ENCODE measurements around the gene SLC66A1. TPM values are rescaled to one million over a fixed set of nuclear protein-coding genes. Genes with fewer than 3 reads are reported as not detected.

The SLC66A1 gene
- total and polyA plus RNA-seq, 3 experiments from 2014 or later, result 5.7 to 10.4 (median 8.6) TPM

GRCh38 chr1:19349999-19350398 lies 37.9 kb downstream of the SLC66A1 start:
- no peaks in the 10 kb centered on the region for H3K9me3 Mint-ChIP-seq

GRCh38 chr1:19350566-19350965 lies 38.4 kb downstream of the SLC66A1 start:
- no peak overlapping the region for H3K27ac ChIP-seq (ENCODE audit: low read depth, low read length)
- no peak for DNase-seq
- ChIA-PET CTCF (no interaction called here), POLR2A (interaction anchor here (0.7 kb wide), 1 partner anchor 157 kb away, joined by 3 read pairs; no protein-coding TSS in a partner anchor)
- H3K4me3 Mint-ChIP-seq, result no peak overlapping the region
- H3K4me1 ChIP-seq (ENCODE audit: insufficient read depth, low read length), result no peaks in the 10 kb centered on the region
- H3K36me3 ChIP-seq (ENCODE audit: insufficient read depth, low read length), result peaks cover 57% of the 10 kb centered on the region
- H3K4me3 ChIP-seq (ENCODE audit: low read length), result no peak overlapping the region
- H3K27ac Mint-ChIP-seq, result peak overlapping the region in 3 of 8 donors; percentile 5 to 70 (median 66)
- H3K27me3 ChIP-seq (ENCODE audit: insufficient read depth, low read length, poor library complexity, severe bottlenecking), result no peaks in the 10 kb centered on the region
- no peaks in the 10 kb centered on the region for H3K27me3 Mint-ChIP-seq
- no peaks in the 10 kb centered on the region for H3K9me3 Mint-ChIP-seq
- H3K9me3 ChIP-seq (ENCODE audit: low read length), result no peaks in the 10 kb centered on the region
- peaks cover under 1 to 5% (median 3%) of the 10 kb centered on the region in 3 donors for H3K4me1 Mint-ChIP-seq
- H3K36me3 Mint-ChIP-seq, result peaks cover 0 to 89% (median 11%) of the 10 kb centered on the region in 3 donors

More at GRCh38 chr1:19349999-19350398, 37.9 kb downstream of the SLC66A1 start:
- Mint-ChIP-seq H3K36me3 (peaks cover 0 to 88% (median 9%) of the 10 kb centered on the region in 3 donors), H3K4me1 (peaks cover 0 to 5% (median 3%) of the 10 kb centered on the region in 3 donors), H3K27me3 (no peaks in the 10 kb centered on the region), H3K4me3 (no peak overlapping the region), H3K27ac (peak overlapping the region in 1 of 8 donors; percentile 41)
- Histone ChIP-seq H3K4me3 (ENCODE audit: low read length) (no peak overlapping the region), H3K4me1 (ENCODE audit: insufficient read depth, low read length) (no peaks in the 10 kb centered on the region), H3K9me3 (ENCODE audit: low read length) (no peaks in the 10 kb centered on the region), H3K27me3 (ENCODE audit: insufficient read depth, low read length, poor library complexity, severe bottlenecking) (no peaks in the 10 kb centered on the region), H3K27ac (ENCODE audit: low read depth, low read length) (no peak overlapping the region), H3K36me3 (ENCODE audit: insufficient read depth, low read length) (peaks cover 59% of the 10 kb centered on the region)
- ChIA-PET CTCF (no interaction called here), POLR2A (no interaction called here)
- DNase-seq, result no peak

- ChIA-PET CTCF (no interaction called here), POLR2A (no interaction called here)
- no peak overlapping the region for H3K27ac ChIP-seq (ENCODE audit: low read depth, low read length)
- peaks cover 0 to 94% (median 13%) of the 10 kb centered on the region in 3 donors for H3K36me3 Mint-ChIP-seq
- no peaks in the 10 kb centered on the region for H3K9me3 ChIP-seq (ENCODE audit: low read length)
- DNase-seq, result no peak
- H3K4me1 ChIP-seq (ENCODE audit: insufficient read depth, low read length), result no peaks in the 10 kb centered on the region
- H3K27me3 Mint-ChIP-seq, result no peaks in the 10 kb centered on the region
- no peaks in the 10 kb centered on the region for H3K27me3 ChIP-seq (ENCODE audit: insufficient read depth, low read length, poor library complexity, severe bottlenecking)
- no peak overlapping the region for H3K4me3 Mint-ChIP-seq
- peaks cover 67% of the 10 kb centered on the region for H3K36me3 ChIP-seq (ENCODE audit: insufficient read depth, low read length)
- no peaks in the 10 kb centered on the region for H3K9me3 Mint-ChIP-seq
- H3K4me3 ChIP-seq (ENCODE audit: low read length), result no peak overlapping the region
- H3K27ac Mint-ChIP-seq, result peak overlapping the region in 1 of 8 donors; percentile 62
- peaks cover 0 to 3% (median 3%) of the 10 kb centered on the region in 3 donors for H3K4me1 Mint-ChIP-seq
Measured at GRCh38 chr1:19351873-19352272, 39.7 kb downstream of the SLC66A1 start.

GRCh38 chr1:19352839-19353238 lies 40.7 kb downstream of the SLC66A1 start:
- Histone ChIP-seq H3K4me3 (ENCODE audit: low read length) (no peak overlapping the region), H3K27me3 (ENCODE audit: insufficient read depth, low read length, poor library complexity, severe bottlenecking) (no peaks in the 10 kb centered on the region), H3K4me1 (ENCODE audit: insufficient read depth, low read length) (no peaks in the 10 kb centered on the region), H3K9me3 (ENCODE audit: low read length) (no peaks in the 10 kb centered on the region), H3K27ac (ENCODE audit: low read depth, low read length) (no peak overlapping the region), H3K36me3 (ENCODE audit: insufficient read depth, low read length) (peaks cover 74% of the 10 kb centered on the region)
- Mint-ChIP-seq H3K27me3 (no peaks in the 10 kb centered on the region), H3K4me1 (peaks cover 0 to 6% (median 3%) of the 10 kb centered on the region in 3 donors), H3K9me3 (no peaks in the 10 kb centered on the region), H3K4me3 (no peak overlapping the region), H3K36me3 (peaks cover 0 to 95% (median 17%) of the 10 kb centered on the region in 3 donors), H3K27ac (peak overlapping the region in 1 of 8 donors; percentile 21)
- ChIA-PET POLR2A (no interaction called here), CTCF (no interaction called here)
- DNase-seq, result no peak

GRCh38 chr1:19353596-19353995 lies 41.5 kb downstream of the SLC66A1 start:
- no peak for DNase-seq
- POLR2A ChIA-PET, result no interaction called here
- Mint-ChIP-seq H3K27me3 (no peaks in the 10 kb centered on the region), H3K4me3 (no peak overlapping the region), H3K9me3 (no peaks in the 10 kb centered on the region), H3K4me1 (peaks cover 0 to 6% (median 3%) of the 10 kb centered on the region in 3 donors), H3K36me3 (peaks cover 0 to 94% (median 17%) of the 10 kb centered on the region in 3 donors), H3K27ac (peak overlapping the region in 3 of 8 donors; percentile 21 to 92 (median 29))
- Histone ChIP-seq H3K27me3 (ENCODE audit: insufficient read depth, low read length, poor library complexity, severe bottlenecking) (no peaks in the 10 kb centered on the region), H3K9me3 (ENCODE audit: low read length) (no peaks in the 10 kb centered on the region), H3K4me1 (ENCODE audit: insufficient read depth, low read length) (no peaks in the 10 kb centered on the region), H3K36me3 (ENCODE audit: insufficient read depth, low read length) (peaks cover 74% of the 10 kb centered on the region), H3K4me3 (ENCODE audit: low read length) (no peak overlapping the region), H3K27ac (ENCODE audit: low read depth, low read length) (no peak overlapping the region)
- CTCF ChIA-PET, result no interaction called here

- Histone ChIP-seq H3K27me3 (ENCODE audit: insufficient read depth, low read length, poor library complexity, severe bottlenecking) (no peaks in the 10 kb centered on the region), H3K4me1 (ENCODE audit: insufficient read depth, low read length) (peaks cover 3% of the 10 kb centered on the region), H3K9me3 (ENCODE audit: low read length) (no peaks in the 10 kb centered on the region), H3K36me3 (ENCODE audit: insufficient read depth, low read length) (peaks cover 67% of the 10 kb centered on the region), H3K27ac (ENCODE audit: low read depth, low read length) (no peak overlapping the region), H3K4me3 (ENCODE audit: low read length) (no peak overlapping the region)
- Mint-ChIP-seq H3K4me1 (peaks cover under 1 to 7% (median 6%) of the 10 kb centered on the region in 3 donors), H3K36me3 (peaks cover 0 to 87% (median 17%) of the 10 kb centered on the region in 3 donors), H3K27me3 (no peaks in the 10 kb centered on the region), H3K27ac (no peak overlapping the region), H3K4me3 (no peak overlapping the region), H3K9me3 (no peaks in the 10 kb centered on the region)
- ChIA-PET CTCF (no interaction called here), POLR2A (no interaction called here)
- no peak for DNase-seq
Measured at GRCh38 chr1:19354531-19354981, 42.4 kb downstream of the SLC66A1 start.

- peaks cover 17 to 24% (median 19%) of the 10 kb centered on the region in 3 donors for H3K4me1 Mint-ChIP-seq
- no peaks in the 10 kb centered on the region for H3K27me3 Mint-ChIP-seq
- H3K9me3 Mint-ChIP-seq, result no peaks in the 10 kb centered on the region
- H3K36me3 ChIP-seq (ENCODE audit: insufficient read depth, low read length), result peaks cover 59% of the 10 kb centered on the region
- H3K9me3 ChIP-seq (ENCODE audit: low read length), result no peaks in the 10 kb centered on the region
- H3K36me3 Mint-ChIP-seq, result peaks cover 0 to 84% (median 17%) of the 10 kb centered on the region in 3 donors
- ChIA-PET CTCF (interaction anchor here (1.3 kb wide), 1 partner anchor 12 kb away, joined by 4 read pairs; no protein-coding TSS in a partner anchor), POLR2A (no interaction called here)
- no peak overlapping the region for H3K27ac ChIP-seq (ENCODE audit: low read depth, low read length)
- H3K27me3 ChIP-seq (ENCODE audit: insufficient read depth, low read length, poor library complexity, severe bottlenecking), result no peaks in the 10 kb centered on the region
- H3K27ac Mint-ChIP-seq, result peak overlapping the region in 1 of 8 donors; percentile 38
- H3K4me1 ChIP-seq (ENCODE audit: insufficient read depth, low read length), result peaks cover 20% of the 10 kb centered on the region
- no peak overlapping the region for H3K4me3 Mint-ChIP-seq
- H3K4me3 ChIP-seq (ENCODE audit: low read length), result no peak overlapping the region
- no peak for DNase-seq
Measured at GRCh38 chr1:19356266-19356665, 44.1 kb downstream of the SLC66A1 start.

GRCh38 chr1:19357299-19357986 lies 45.3 kb downstream of the SLC66A1 start:
- ChIA-PET POLR2A (no interaction called here), CTCF (no interaction called here)
- Mint-ChIP-seq H3K4me1 (peaks cover 21 to 34% (median 28%) of the 10 kb centered on the region in 3 donors), H3K9me3 (no peaks in the 10 kb centered on the region), H3K36me3 (peaks cover 0 to 73% (median 15%) of the 10 kb centered on the region in 3 donors), H3K27ac (peak overlapping the region in 2 of 8 donors; percentile 36 to 46), H3K4me3 (no peak overlapping the region), H3K27me3 (no peaks in the 10 kb centered on the region)
- Histone ChIP-seq H3K4me3 (ENCODE audit: low read length) (no peak overlapping the region), H3K4me1 (ENCODE audit: insufficient read depth, low read length) (peaks cover 20% of the 10 kb centered on the region), H3K9me3 (ENCODE audit: low read length) (no peaks in the 10 kb centered on the region), H3K27ac (ENCODE audit: low read depth, low read length) (no peak overlapping the region), H3K27me3 (ENCODE audit: insufficient read depth, low read length, poor library complexity, severe bottlenecking) (no peaks in the 10 kb centered on the region), H3K36me3 (ENCODE audit: insufficient read depth, low read length) (peaks cover 48% of the 10 kb centered on the region)
- no peak for DNase-seq

Data from CD8-positive, alpha-beta memory T cell (primary cell).